HEK293 (cell line): Measurements from ENCODE around the gene TMEM181.

Experiments
- ATF2 ChIP-seq: fragments of 450-650 bp; formaldehyde crosslinking; IDR thresholded peaks from 2 replicates; pipeline ENCODE4 v1.5.1; 2016; ENCODE audit warnings: missing biosample characterization, missing genetic modification characterization, low read depth
- CTCF ChIP-seq: fragments of 450-650 bp; formaldehyde crosslinking; IDR thresholded peaks from 2 replicates; pipeline ENCODE4 v1.5.1; 2016; ENCODE audit warnings: missing biosample characterization, missing genetic modification characterization
- WT1 ChIP-seq: fragments of 450-650 bp; formaldehyde crosslinking; IDR thresholded peaks from 2 replicates; pipeline ENCODE4 v1.5.1; 2016; ENCODE audit warnings: missing biosample characterization, missing genetic modification characterization
- ZNF121 ChIP-seq: fragments of 450-650 bp; formaldehyde crosslinking; IDR thresholded peaks from 2 replicates; pipeline ENCODE4 v1.5.1; 2016; ENCODE audit warnings: missing biosample characterization, missing genetic modification characterization
- ZNF274 ChIP-seq, 2 experiments: fragments of 200-500 bp in 1 of 2; fragments of 450-650 bp in 1 of 2; sonication (Bioruptor generic) in 1 of 2; formaldehyde crosslinking in 1 of 2; IDR thresholded peaks; 2 replicates each; pipeline versions ENCODE4 v1.5.1 to v1.6.1; 2014 to 2016; ENCODE audit warnings: borderline replicate concordance in 1 of 2, inconsistent platforms in 1 of 2, low read length in 1 of 2, missing biosample characterization in 1 of 2, missing genetic modification characterization in 1 of 2
- ZNF629 ChIP-seq: fragments of 450-650 bp; formaldehyde crosslinking; IDR thresholded peaks from 2 replicates; pipeline ENCODE4 v1.5.1; 2017; ENCODE audit warnings: missing biosample characterization, missing genetic modification characterization

- TF ChIP-seq ZNF274 (IDR thresholded peaks at IDR 0.05; ENCODE audit: low read length) (no peak), ZNF274 (tag by site-specific recombination; IDR thresholded peaks at IDR 0.05; ENCODE audit: borderline replicate concordance) (no peak), WT1 (tag by site-specific recombination) (no peak), CTCF (tag by site-specific recombination) (no peak), ATF2 (tag by site-specific recombination) (no peak), ZNF629 (tag by site-specific recombination) (0 out of 2 replicates have a peak, but pooled peaks have one; percentile 25), ZNF121 (no peak)
These were observed 89.6 kb downstream of the TMEM181 start, which contains the start of gene SYTL3 for GRCh38 chr6:158649289-158650143.
